Testis (tissue), 2 donors: ENCODE data around the gene CARMIL1.

ENCODE experiments used
- CTCF ChIP-seq, 3 experiments: fragments of 450-650 bp in 2 of 3; fragments of 200-600 bp in 1 of 3; sonication (generic) in 1 of 3; IDR thresholded peaks; one replicate each; pipeline ENCODE4 v1.5.1; 2016 to 2019; ENCODE audit warnings: antibody characterized with exemption in 3 of 3, mild to moderate bottlenecking in 2 of 3, moderate library complexity in 1 of 3
- POLR2A ChIP-seq: fragments of 450-650 bp; IDR thresholded peaks from one replicate; pipeline ENCODE4 v1.6.1; 2017; ENCODE audit warnings: antibody characterized with exemption, mild to moderate bottlenecking, moderate library complexity

- TF ChIP-seq CTCF (IDR thresholded peaks at IDR 0.05) (no peak), POLR2A (no peak)
These were observed 122.5 kb downstream of the CARMIL1 start for GRCh38 chr6:25401711-25402110.
